SK-N-SH treated with all-trans-retinoic acid at 6 μM for 48 hours (cell line): Measurements from ENCODE around the gene NPFFR1.
A peak's percentile ranks its signal among the peaks of the same experiment; 100 is the strongest.

Source experiments
- ATAC-seq: fragments of 200-7000 bp; cut with Tn5 transposase; 3 replicates; pipeline ENCODE4 v1.9.1; 2020; ENCODE audit warnings: mild to moderate bottlenecking, moderate library complexity
- ARNTL ChIP-seq: fragments of 450-650 bp; formaldehyde crosslinking; IDR thresholded peaks from 2 replicates; pipeline ENCODE4 v1.5.0; 2020; ENCODE audit warnings: low read depth, mild to moderate bottlenecking, moderate library complexity, borderline replicate concordance
- BACH2 ChIP-seq: fragments of 250-450 bp; sonication (Bioruptor Pico); IDR thresholded peaks from 2 replicates; pipeline ENCODE4 v1.9.0; 2021; ENCODE audit warnings: mild to moderate bottlenecking, borderline replicate concordance
- CREB5 ChIP-seq: fragments of 250-450 bp; sonication (Bioruptor Pico); IDR thresholded peaks from 2 replicates; pipeline ENCODE4 v1.5.1; 2020; ENCODE audit warnings: low read depth, mild to moderate bottlenecking, moderate library complexity
- CSRNP3 ChIP-seq: fragments of 250-450 bp; sonication (Bioruptor Pico); IDR thresholded peaks from 2 replicates; pipeline ENCODE4 v1.5.1; 2021; ENCODE audit warnings: mild to moderate bottlenecking, moderate library complexity
- ESRRG ChIP-seq: fragments of 250-450 bp; sonication (Bioruptor Pico); IDR thresholded peaks from 2 replicates; pipeline ENCODE4 v1.6.1; 2021; ENCODE audit warnings: mild to moderate bottlenecking
- GLIS3 ChIP-seq: fragments of 250-450 bp; sonication (Bioruptor Pico); IDR thresholded peaks from 2 replicates; pipeline ENCODE4 v1.5.0; 2020; ENCODE audit warnings: mild to moderate bottlenecking, moderate library complexity
- ISL1 ChIP-seq: fragments of 250-450 bp; sonication (Bioruptor Pico); IDR thresholded peaks from 2 replicates; pipeline ENCODE4 v2.1.2; 2022; ENCODE audit warnings: mild to moderate bottlenecking, moderate library complexity
- OSR1 ChIP-seq: fragments of 250-450 bp; sonication (Bioruptor Pico); IDR thresholded peaks from 2 replicates; pipeline ENCODE4 v1.8.0; 2022; ENCODE audit warnings: moderate library complexity, mild to moderate bottlenecking, inconsistent platforms
- PATZ1 ChIP-seq: fragments of 250-450 bp; sonication (Bioruptor Pico); IDR thresholded peaks from 2 replicates; pipeline ENCODE4 v1.8.0; 2020; ENCODE audit warnings: mild to moderate bottlenecking, moderate library complexity, borderline replicate concordance
- POU6F1 ChIP-seq: fragments of 250-450 bp; sonication (Bioruptor Pico); IDR thresholded peaks from 2 replicates; pipeline ENCODE4 v1.8.0; 2021; ENCODE audit warnings: low read depth, mild to moderate bottlenecking, moderate library complexity, borderline replicate concordance
- PPARA ChIP-seq: fragments of 250-450 bp; sonication (Bioruptor Pico); IDR thresholded peaks from 2 replicates; pipeline ENCODE4 v1.5.0; 2020; ENCODE audit warnings: mild to moderate bottlenecking, borderline replicate concordance
- RARB ChIP-seq: fragments of 250-450 bp; sonication (Bioruptor Pico); IDR thresholded peaks from 2 replicates; pipeline ENCODE4 v1.8.0; 2021; ENCODE audit warnings: mild to moderate bottlenecking, moderate library complexity
- SNAI2 ChIP-seq: fragments of 250-450 bp; sonication (Bioruptor Pico); IDR thresholded peaks from 2 replicates; pipeline ENCODE4 v1.5.0; 2020; ENCODE audit warnings: mild to moderate bottlenecking, moderate library complexity
- TCF4 ChIP-seq: fragments of 250-450 bp; sonication (Bioruptor Pico); IDR thresholded peaks from 2 replicates; pipeline ENCODE4 v1.8.0; 2021; ENCODE audit warnings: mild to moderate bottlenecking, moderate library complexity, borderline replicate concordance
- TOX ChIP-seq: fragments of 250-450 bp; sonication (Bioruptor Pico); IDR thresholded peaks from 2 replicates; pipeline ENCODE4 v1.8.0; 2021; ENCODE audit warnings: mild to moderate bottlenecking, moderate library complexity, borderline replicate concordance
- TSHZ2 ChIP-seq: fragments of 250-450 bp; sonication (Bioruptor Pico); IDR thresholded peaks from 2 replicates; pipeline ENCODE4 v1.5.0; 2020; ENCODE audit warnings: mild to moderate bottlenecking, moderate library complexity
- ZFP3 ChIP-seq: fragments of 250-450 bp; sonication (Bioruptor Pico); IDR thresholded peaks from 2 replicates; pipeline ENCODE4 v1.5.0; 2020; ENCODE audit warnings: mild to moderate bottlenecking, moderate library complexity
- ZFP30 ChIP-seq: fragments of 450-650 bp; formaldehyde crosslinking; IDR thresholded peaks from 2 replicates; pipeline ENCODE4 v1.5.0; 2022; ENCODE audit warnings: mild to moderate bottlenecking, moderate library complexity
- ZNF565 ChIP-seq: fragments of 450-650 bp; formaldehyde crosslinking; conservative IDR thresholded peaks from 2 replicates; pipeline ENCODE4 v1.5.0; 2020; ENCODE audit warnings: low read depth, mild to moderate bottlenecking, moderate library complexity
- ZNF70 ChIP-seq: fragments of 450-650 bp; formaldehyde crosslinking; IDR thresholded peaks from 2 replicates; pipeline ENCODE4 v1.5.0; 2020; ENCODE audit warnings: mild to moderate bottlenecking, moderate library complexity
- ZNF8 ChIP-seq: fragments of 450-650 bp; formaldehyde crosslinking; IDR thresholded peaks from 2 replicates; pipeline ENCODE4 v1.5.0; 2020; ENCODE audit warnings: mild to moderate bottlenecking, moderate library complexity

NPFFR1 gene

GRCh38 chr10:70328018-70328417 is 44.2 kb upstream of the NPFFR1 start:
- ATAC-seq = no peak
- TF ChIP-seq POU6F1 (CRISPR knock-in tag) = no peak
- TF ChIP-seq ESRRG (CRISPR knock-in tag) = no peak
- no peak for TF ChIP-seq ZNF8 (CRISPR knock-in tag)
- TF ChIP-seq TCF4 (CRISPR knock-in tag) = no peak
- no peak for TF ChIP-seq ZFP30 (CRISPR knock-in tag)
- no peak for TF ChIP-seq PATZ1 (CRISPR knock-in tag)
- no peak for TF ChIP-seq ZNF565 (CRISPR knock-in tag)
- no peak for TF ChIP-seq ZNF70 (CRISPR knock-in tag)
- TF ChIP-seq ARNTL (CRISPR knock-in tag) = no peak
- TF ChIP-seq CREB5 (CRISPR knock-in tag) = no peak
- TF ChIP-seq ZFP3 (CRISPR knock-in tag) = no peak
- no peak for TF ChIP-seq BACH2
- TF ChIP-seq OSR1 (CRISPR knock-in tag) = no peak

GRCh38 chr10:70324951-70325781 is 41.4 kb upstream of the NPFFR1 start:
- peak; percentile 32 for ATAC-seq
- no peak for TF ChIP-seq CREB5 (CRISPR knock-in tag)
- no peak for TF ChIP-seq ESRRG (CRISPR knock-in tag)

- TF ChIP-seq RARB (CRISPR knock-in tag) (no peak), ZFP30 (CRISPR knock-in tag) (no peak), PATZ1 (CRISPR knock-in tag) (no peak), ZNF8 (CRISPR knock-in tag) (no peak), ESRRG (CRISPR knock-in tag) (no peak), ZNF70 (CRISPR knock-in tag) (no peak), TSHZ2 (no peak), ZNF565 (CRISPR knock-in tag) (no peak), ARNTL (CRISPR knock-in tag) (no peak), CREB5 (CRISPR knock-in tag) (no peak), SNAI2 (CRISPR knock-in tag) (no peak), PPARA (no peak), OSR1 (CRISPR knock-in tag) (no peak), CSRNP3 (CRISPR knock-in tag) (no peak), BACH2 (no peak), TOX (CRISPR knock-in tag) (no peak), GLIS3 (CRISPR knock-in tag) (no peak), ISL1 (CRISPR knock-in tag) (no peak)
- ATAC-seq = no peak
Measured at GRCh38 chr10:70324339-70324861, 40.6 kb upstream of the NPFFR1 start.
